ENCODE measurements around the gene ZNF774.
"Not testable (repeated sequence)": the region's sequence is repeated elsewhere in the genome, so short reads cannot be mapped to it uniquely, and the experiment has no call there.

ZNF774 gene

GRCh38 chr15:90388462-90389380 is 36.6 kb downstream of the ZNF774 start:
- peak; percentile 15 to 19 for DNase-seq (ENCODE audit: low read depth in 2 of 2)

DNA sequence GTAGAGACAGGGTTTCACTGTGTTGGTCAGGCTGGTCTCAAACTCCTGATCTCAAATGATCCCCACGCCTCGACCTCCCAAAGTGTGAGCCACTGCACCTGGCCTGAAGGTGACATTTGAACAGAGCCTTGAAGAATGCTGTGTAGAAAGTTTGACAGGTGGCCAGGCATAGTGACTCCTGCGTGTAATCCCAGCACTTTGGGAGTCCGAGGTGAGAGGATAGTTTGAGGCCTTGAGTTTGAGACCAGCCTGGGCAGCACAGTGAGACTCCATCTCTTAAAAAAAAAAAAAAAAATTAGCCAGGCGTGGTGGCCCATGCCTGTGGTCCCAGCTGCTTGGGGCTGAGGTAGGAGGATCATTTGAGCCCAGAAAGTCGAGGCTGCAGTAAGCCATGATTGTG is 37.4 kb downstream of the ZNF774 start:
- DNase-seq (ENCODE audit: low read depth in 2 of 2) = no peak

GRCh38 chr15:90393040-90393439 is 41.0 kb downstream of the ZNF774 start:
- DNase-seq (ENCODE audit: low read depth in 2 of 2) = no peak

- DNase-seq (ENCODE audit: low read depth in 2 of 2) = no peak
Observed at GRCh38 chr15:90394074-90394473, 42.0 kb downstream of the ZNF774 start.

DNA sequence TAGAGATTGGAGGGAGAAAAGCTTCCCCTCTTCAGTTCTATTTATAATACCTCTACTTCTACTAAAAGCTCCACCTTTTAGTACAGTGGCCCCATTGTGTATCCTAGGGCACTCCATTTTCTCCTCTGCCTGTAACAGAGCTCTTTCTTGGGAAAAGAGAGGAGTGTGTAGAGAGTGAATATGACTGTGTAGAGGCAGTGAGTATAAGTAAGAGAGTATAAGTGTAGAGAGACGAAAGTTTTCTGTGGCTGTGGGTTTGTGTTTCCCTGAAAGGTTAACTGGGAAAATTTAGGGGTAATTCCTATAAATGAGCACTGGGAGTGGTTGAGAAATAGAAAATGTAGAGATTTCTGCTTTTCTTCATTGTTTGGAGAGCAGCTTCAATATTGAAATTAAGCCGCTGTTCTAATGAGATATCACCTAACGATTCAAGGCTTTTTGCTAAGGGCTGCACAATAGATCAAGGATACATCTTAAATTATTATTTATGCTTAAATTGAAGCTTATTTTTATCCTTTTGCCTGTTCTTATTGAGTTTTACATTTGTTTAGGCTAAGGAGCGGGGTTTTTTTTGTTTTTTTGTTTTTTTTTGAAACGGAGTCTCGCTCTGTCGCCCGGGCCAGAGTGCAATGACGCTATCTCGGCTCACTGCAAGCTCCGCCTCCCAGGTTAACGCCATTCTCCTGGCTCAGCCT is 42.8 kb downstream of the ZNF774 start:
- no peak for DNase-seq (ENCODE audit: low read depth in 2 of 2)

DNA sequence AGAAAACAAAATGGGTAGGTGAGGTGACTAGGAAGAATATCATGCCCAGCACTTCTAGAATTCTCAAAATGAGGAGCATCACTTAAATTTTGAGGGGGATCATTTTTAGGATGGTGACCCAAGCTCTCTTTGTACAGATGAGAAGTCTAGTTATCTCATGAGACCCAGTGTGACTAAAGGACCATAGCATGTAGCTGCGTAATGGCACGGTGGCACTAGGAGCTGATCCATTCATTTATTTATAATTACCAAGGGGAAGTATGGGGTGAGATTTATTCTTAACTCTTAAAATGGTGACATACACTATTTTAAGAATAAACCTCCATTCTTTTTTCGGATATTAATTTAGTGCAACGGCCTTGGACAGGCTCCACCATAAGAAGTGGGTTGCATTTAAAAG is 44.2 kb downstream of the ZNF774 start:
- no peak for DNase-seq (ENCODE audit: low read depth in 2 of 2)

GRCh38 chr15:90400005-90400758 is 48.1 kb downstream of the ZNF774 start:
- no peak for DNase-seq (ENCODE audit: low read depth in 2 of 2)

- DNase-seq (ENCODE audit: low read depth in 2 of 2) = peak; percentile 31 to 36
Observed at GRCh38 chr15:90400759-90401314, 48.8 kb downstream of the ZNF774 start.

- DNase-seq (ENCODE audit: low read depth in 2 of 2) = no peak
Observed at GRCh38 chr15:90401495-90401894, 49.4 kb downstream of the ZNF774 start.

DNA sequence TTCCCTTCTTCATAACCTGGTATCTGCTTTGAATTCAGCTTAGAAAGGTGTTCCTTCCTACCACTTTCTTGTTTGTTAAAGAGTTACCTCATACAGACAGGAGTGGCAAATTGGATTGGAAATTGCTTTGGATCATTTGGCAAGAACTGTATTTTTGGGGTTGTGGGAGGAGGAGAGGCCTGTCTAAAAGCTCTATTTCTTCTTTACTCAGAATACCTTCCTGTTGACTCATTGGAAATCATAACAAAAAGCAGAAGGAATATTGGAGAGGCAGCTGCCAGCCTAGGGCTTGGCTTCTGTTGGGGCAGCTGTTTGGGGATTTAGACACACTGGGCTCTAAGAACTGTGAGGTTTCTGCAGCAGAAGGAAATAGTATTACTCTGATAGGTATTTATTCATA is 50.1 kb downstream of the ZNF774 start:
- DNase-seq (ENCODE audit: low read depth in 2 of 2) = no peak

DNA sequence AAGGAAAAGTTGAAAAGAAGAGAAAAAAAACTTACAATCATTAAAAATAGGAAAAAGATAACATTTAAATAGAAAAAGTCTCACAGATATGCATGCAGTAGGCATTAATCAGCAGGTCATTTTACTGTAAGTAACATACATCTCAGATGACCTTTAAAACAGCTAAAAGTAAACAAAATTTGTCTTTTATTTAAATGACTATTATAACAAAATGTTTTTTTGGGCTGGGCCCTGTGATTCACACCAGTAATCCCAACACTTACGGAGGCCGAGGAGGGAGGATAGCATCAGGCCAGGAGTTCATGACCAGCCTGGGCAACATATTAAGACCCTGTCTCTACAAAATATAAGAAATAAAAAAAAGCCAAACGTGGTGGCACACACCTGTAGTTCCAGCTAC is 50.7 kb downstream of the ZNF774 start:
- DNase-seq (ENCODE audit: low read depth in 2 of 2) = no peak

DNA sequence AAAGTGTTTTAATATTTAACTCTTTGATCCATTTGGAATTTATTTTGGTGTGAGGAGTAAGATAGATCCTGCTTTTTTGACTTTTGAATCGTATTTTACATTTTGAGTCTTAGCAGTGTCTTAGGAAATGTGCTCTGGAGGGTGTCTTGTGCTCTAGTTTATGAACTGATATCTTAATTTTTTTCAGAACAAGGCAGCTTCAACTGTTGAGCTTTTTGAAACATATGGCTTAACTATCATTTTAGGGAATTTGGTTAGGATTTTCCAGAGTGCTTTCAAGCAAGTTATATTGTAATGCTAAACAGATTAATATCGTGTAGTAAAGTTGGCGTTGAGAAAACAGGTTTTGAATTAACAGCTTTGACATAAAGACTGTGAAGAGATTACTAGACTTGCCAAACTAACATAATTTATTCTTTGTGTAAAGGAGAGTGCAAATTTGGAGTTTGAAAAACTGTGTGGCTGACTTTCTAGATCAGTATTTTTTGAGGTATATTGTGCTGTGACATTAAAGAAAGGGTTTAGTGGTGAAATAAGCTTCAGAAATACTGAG is 53.0 kb downstream of the ZNF774 start:
- no peak for DNase-seq (ENCODE audit: low read depth in 2 of 2)

GRCh38 chr15:90407336-90407735 is 55.3 kb downstream of the ZNF774 start:
- DNase-seq (ENCODE audit: low read depth in 2 of 2) = no peak

DNA sequence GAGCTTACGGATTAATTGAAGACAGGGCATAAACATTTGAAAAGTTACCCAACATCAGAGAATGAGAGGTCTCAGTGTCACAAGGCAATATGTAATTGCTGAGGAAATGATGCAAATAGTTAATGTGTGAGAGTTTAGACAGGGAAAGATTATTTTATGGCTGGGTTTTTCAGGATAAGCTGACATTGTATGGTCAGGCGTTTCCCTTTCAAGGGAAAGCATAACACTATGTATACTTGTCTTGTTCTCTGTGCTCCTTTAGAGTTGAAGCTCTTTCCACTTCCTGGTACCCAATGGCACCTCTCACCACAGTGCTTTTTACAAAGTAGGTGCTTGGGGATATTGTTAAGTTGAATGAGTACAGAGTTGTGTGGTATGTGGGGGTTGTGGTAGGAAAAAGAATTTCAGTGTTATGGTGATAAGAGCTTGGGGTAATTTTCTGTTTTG is 55.8 kb downstream of the ZNF774 start:
- DNase-seq (ENCODE audit: low read depth in 2 of 2) = peak in 1 of 2 donors; percentile 17

GRCh38 chr15:90408657-90409056 is 56.6 kb downstream of the ZNF774 start:
- no peak for DNase-seq (ENCODE audit: low read depth in 2 of 2)

DNA sequence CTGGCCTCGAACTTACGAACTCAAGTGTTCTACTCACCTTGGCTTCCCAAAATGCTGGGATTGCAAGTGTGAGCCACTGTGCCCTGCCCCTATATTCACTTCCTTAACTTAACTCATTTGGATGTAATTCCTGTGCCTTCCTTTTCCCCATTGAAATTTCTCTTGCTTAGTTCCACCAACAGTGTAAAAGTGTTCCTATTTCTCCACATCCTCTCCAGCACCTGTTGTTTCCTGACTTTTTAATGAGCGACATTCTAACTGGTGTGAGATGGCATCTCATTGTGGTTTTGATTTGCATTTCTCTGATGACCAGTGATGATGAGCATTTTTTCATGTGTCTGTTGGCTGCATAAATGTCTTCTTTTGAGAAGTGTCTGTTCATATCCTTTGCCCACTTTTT is 57.5 kb downstream of the ZNF774 start:
- DNase-seq (ENCODE audit: low read depth in 2 of 2) = not testable (repeated sequence)

DNA sequence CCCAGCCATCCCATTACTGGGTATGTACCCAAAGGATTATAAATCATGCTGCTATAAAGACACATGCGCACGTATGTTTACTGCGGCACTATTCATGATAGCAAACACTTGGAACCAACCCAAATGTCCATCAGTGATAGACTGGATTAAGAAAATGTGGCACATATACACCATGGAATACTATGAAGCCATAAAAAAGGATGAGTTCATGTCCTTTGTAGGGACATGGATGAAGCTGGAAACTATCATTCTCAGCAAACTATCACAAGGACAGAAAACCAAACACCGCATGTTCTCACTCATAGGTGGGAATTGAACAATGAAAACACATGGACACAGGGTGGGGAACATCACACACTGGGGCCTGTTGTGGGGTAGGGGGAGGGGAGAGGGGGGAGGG is 58.2 kb downstream of the ZNF774 start:
- not testable (repeated sequence) for DNase-seq (ENCODE audit: low read depth in 2 of 2)

DNA sequence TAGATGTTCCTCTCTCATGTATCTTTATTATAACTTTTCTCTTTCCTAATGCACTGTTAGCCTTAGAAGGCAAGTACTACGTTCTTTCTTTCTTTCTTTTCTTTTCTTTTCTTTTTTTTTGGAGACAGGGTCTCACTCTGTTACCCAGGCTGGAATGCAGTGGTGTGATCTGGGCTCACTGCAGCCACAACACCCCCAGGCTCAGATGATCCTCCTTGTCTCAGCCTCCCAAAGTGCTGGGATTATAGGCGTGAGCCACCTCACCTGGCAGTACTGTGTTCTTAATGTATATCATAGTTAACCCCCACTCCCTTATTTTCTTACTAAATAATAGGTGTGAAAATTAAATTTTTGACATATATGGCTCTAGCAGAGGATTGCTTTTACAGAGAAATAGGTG is 59.1 kb downstream of the ZNF774 start:
- DNase-seq (ENCODE audit: low read depth in 2 of 2) = no peak
